Kidney (tissue), 14 donors: ENCODE measurements around the gene POLR2A. TPM values are rescaled to one million over a fixed set of nuclear protein-coding genes. Genes with fewer than 3 reads are reported as not detected.

Experiments
- DNase-seq, 5 donors: peaks; one replicate each; pipeline ENCODE4 v3.0.0-alpha.2; 2013 to 2020
- FAIRE-seq: peaks from 2 replicates; lab custom pipeline; 2012; peaks lifted over from hg19 to GRCh38; lab: Jason Lieb, UNC
- H3K27ac ChIP-seq, 2 donors: one replicate each; pipeline ENCODE4 v1.7.0; 2013; ENCODE audit warnings: low read depth in 2 of 2, low read length in 2 of 2, inconsistent platforms in 1 of 2
- H3K27me3 ChIP-seq: one replicate; pipeline ENCODE4 v1.7.1; 2013; ENCODE audit warnings: low read length, inconsistent platforms; ENCODE audit not compliant: control insufficient read depth, insufficient read depth
- H3K36me3 ChIP-seq, 3 donors: one replicate each; pipeline versions ENCODE4 v1.7.0 to v1.7.1; 2013; ENCODE audit warnings: low read length in 3 of 3, control low read depth in 1 of 3, inconsistent platforms in 1 of 3; ENCODE audit not compliant: insufficient read depth in 3 of 3, control insufficient read depth in 2 of 3
- H3K4me1 ChIP-seq, 3 donors: one replicate each; pipeline versions ENCODE4 v1.7.0 to v1.7.1; 2013; ENCODE audit warnings: low read length in 3 of 3, inconsistent platforms in 1 of 3, low read depth in 1 of 3; ENCODE audit not compliant: control insufficient read depth in 2 of 3, insufficient read depth in 2 of 3
- H3K4me3 ChIP-seq, 3 donors: one replicate each; pipeline versions ENCODE4 v1.7.0 to v1.8.1; 2013; ENCODE audit warnings: low read length in 3 of 3, control low read depth in 1 of 3, inconsistent platforms in 1 of 3
- H3K9ac ChIP-seq, 3 donors: one replicate each; pipeline versions ENCODE4 v1.7.0 to v1.7.1; 2013; ENCODE audit warnings: low read length in 3 of 3, control low read depth in 1 of 3, inconsistent platforms in 1 of 3
- H3K9me3 ChIP-seq, 3 donors: one replicate each; pipeline versions ENCODE4 v1.7.0 to v1.7.1; 2013; ENCODE audit warnings: low read length in 3 of 3, control low read depth in 1 of 3, inconsistent platforms in 1 of 3; ENCODE audit not compliant: control insufficient read depth in 2 of 3, insufficient read depth in 1 of 3
- intact Hi-C: fragments of 100-400 bp; cut with DNase I; formaldehyde crosslinking; loops from one replicate; pipeline ENCODE4 v1.11.1; 2022
- polyA plus RNA-seq: library from polyadenylated mRNA; stranded (reverse); fragments of 350-450 nt; fragmentation: Illumina TruSeq; extraction: RNeasy Lipid Tissue Mini Kit (QIAGEN cat#74804); gene quantifications from one replicate; pipeline ENCODE4 v1.2.3, GENCODE V29; 2014; ENCODE audit warnings: low read depth, low replicate concordance; ENCODE audit not compliant: insufficient read depth
- total RNA-seq: library from RNA; stranded (reverse); fragmentation: NEBNext Ultra II Directional; extraction: Animal tissue kit (Norgen Biotek cat#: 25700); gene quantifications from one replicate; pipeline ENCODE4 v1.2.1, GENCODE V29; 2021
- TF ChIP-seq, protein P1 (sequence below): IDR thresholded peaks from 3 replicates; pipeline ENCODE4 v1.5.1; 2012; ENCODE audit warnings: mild to moderate bottlenecking, moderate library complexity, borderline replicate concordance; ENCODE audit not compliant: insufficient read depth; ENCODE audit errors: extremely low read depth
- donor health status: control.
- donor health status: control.
- donor health status: control.
- donor health status: control.
- donor health status: control.
- donor health status: DM: yes; HTN: yes; CAD: no.
- donor health status: Normal renal cell carcinoma (clear cell type).

Gene POLR2A
- total and polyA plus RNA-seq, 2 donors from 2014 or later, result 18.6 to 133 TPM

DNA sequence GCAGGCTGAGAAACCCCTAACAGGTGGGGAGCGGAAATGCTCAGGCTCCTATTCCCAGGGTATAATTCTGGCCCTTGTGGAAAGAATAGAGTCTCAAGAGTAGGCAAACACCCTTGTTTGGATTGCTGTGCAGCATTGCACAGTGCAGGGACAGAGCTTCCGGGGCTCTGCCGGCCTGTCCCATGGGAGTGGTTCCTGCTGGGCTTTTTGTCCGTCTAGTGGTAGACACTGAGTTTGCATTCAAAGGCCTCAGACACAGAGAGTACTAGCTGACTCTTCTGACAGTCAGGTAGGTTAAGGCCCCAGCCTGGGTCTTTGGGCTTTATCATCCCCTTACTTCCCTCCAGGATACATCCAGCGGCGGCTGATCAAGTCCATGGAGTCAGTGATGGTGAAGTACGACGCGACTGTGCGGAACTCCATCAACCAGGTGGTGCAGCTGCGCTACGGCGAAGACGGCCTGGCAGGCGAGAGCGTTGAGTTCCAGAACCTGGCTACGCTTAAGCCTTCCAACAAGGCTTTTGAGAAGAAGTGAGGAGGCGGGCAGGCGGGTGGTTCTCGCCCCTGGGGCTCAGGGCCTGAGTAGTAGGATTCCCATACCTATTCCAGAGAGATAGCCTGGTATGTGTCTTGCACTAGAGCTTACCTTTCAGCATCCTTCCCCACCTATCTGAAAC is 18.1 kb downstream of the POLR2A start:
- peaks cover 34 to 80% (median 65%) of the 10 kb centered on the region in 3 donors for H3K36me3 ChIP-seq
- FAIRE-seq, result no peak
- no peaks in the 10 kb centered on the region for H3K27me3 ChIP-seq
- H3K27ac ChIP-seq, result no peak overlapping the region
- no peaks in the 10 kb centered on the region for H3K9me3 ChIP-seq
- H3K9ac ChIP-seq, result no peak overlapping the region
- H3K4me1 ChIP-seq, result peaks cover 0 to under 1% (median 0%) of the 10 kb centered on the region in 3 donors
- DNase-seq, result no peak
- H3K4me3 ChIP-seq, result no peak overlapping the region
- intact Hi-C loops, result no loop called here
- TF ChIP-seq, protein P1, sequence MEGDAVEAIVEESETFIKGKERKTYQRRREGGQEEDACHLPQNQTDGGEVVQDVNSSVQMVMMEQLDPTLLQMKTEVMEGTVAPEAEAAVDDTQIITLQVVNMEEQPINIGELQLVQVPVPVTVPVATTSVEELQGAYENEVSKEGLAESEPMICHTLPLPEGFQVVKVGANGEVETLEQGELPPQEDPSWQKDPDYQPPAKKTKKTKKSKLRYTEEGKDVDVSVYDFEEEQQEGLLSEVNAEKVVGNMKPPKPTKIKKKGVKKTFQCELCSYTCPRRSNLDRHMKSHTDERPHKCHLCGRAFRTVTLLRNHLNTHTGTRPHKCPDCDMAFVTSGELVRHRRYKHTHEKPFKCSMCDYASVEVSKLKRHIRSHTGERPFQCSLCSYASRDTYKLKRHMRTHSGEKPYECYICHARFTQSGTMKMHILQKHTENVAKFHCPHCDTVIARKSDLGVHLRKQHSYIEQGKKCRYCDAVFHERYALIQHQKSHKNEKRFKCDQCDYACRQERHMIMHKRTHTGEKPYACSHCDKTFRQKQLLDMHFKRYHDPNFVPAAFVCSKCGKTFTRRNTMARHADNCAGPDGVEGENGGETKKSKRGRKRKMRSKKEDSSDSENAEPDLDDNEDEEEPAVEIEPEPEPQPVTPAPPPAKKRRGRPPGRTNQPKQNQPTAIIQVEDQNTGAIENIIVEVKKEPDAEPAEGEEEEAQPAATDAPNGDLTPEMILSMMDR, result no peak

DNA sequence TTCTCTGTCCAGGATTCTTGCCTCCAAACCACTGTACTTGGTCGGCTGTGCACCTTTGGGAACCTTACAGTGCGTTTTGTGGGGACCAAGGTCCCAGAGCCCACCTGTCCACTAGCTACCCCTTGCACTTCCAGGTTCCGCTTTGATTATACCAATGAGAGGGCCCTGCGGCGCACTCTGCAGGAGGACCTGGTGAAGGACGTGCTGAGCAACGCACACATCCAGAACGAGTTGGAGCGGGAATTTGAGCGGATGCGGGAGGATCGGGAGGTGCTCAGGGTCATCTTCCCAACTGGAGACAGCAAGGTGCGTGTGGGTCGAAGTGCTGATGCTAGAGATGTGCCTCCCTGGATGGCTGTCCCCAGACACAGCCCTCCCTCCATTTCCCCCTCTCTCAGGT is 18.8 kb downstream of the POLR2A start:
- TF ChIP-seq, protein P1, result peak; percentile 3
- no peak overlapping the region for H3K4me3 ChIP-seq
- H3K27me3 ChIP-seq, result no peaks in the 10 kb centered on the region
- FAIRE-seq (no peak), DNase-seq (peak in 1 of 5 donors; percentile 41)
- no peaks in the 10 kb centered on the region for H3K4me1 ChIP-seq
- intact Hi-C loops, result no loop called here
- H3K27ac ChIP-seq, result no peak overlapping the region
- no peaks in the 10 kb centered on the region for H3K9me3 ChIP-seq
- H3K9ac ChIP-seq, result no peak overlapping the region
- H3K36me3 ChIP-seq, result peaks cover 34 to 77% (median 60%) of the 10 kb centered on the region in 3 donors

DNA sequence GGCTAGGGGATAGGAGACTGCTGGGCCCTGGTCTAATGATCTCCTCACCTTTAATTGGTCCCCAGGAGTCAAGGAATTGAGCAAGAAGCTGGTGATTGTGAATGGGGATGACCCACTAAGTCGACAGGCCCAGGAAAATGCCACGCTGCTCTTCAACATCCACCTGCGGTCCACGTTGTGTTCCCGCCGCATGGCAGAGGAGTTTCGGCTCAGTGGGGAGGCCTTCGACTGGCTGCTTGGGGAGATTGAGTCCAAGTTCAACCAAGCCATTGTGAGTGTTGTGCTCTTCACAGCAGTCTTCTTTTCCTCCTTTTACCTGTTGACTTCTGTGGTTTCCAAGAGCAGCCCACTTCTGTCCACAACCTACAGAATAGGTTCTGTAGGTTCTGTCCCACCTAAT is 19.4 kb downstream of the POLR2A start:
- no peaks in the 10 kb centered on the region for H3K4me1 ChIP-seq
- no peak for FAIRE-seq
- H3K9me3 ChIP-seq, result no peaks in the 10 kb centered on the region
- intact Hi-C loops, result no loop called here
- H3K4me3 ChIP-seq, result no peak overlapping the region
- H3K27me3 ChIP-seq, result no peaks in the 10 kb centered on the region
- no peak overlapping the region for H3K9ac ChIP-seq
- H3K36me3 ChIP-seq, result peaks cover 30 to 78% (median 60%) of the 10 kb centered on the region in 3 donors
- no peak overlapping the region for H3K27ac ChIP-seq
- DNase-seq, result no peak
- TF ChIP-seq, protein P1, result no peak
